K562 (cell line): Measurements from ENCODE around the gene PTPN20. TPM values are rescaled to one million over a fixed set of nuclear protein-coding genes. Genes with fewer than 3 reads are reported as not detected.
A peak's percentile ranks its signal among the peaks of the same experiment; 100 is the strongest.

Experiments
- ATAC-seq: fragments of 200-7000 bp; cut with Tn5 transposase; 3 replicates; pipeline ENCODE4 v1.9.1; 2020; ENCODE audit warnings: moderate library complexity
- BruUV-seq: library from RNA; stranded (reverse); fragments of 400-500 nt; replicated peaks from 2 replicates; lab custom pipeline; 2021; lab: Mats Ljungman, UMichigan
- CTCF ChIA-PET: fragments of 300-600 bp; formaldehyde crosslinking; extraction: SDS; loops from one replicate; lab custom pipeline; 2021; ENCODE audit warnings: low intra/inter-chr PET ratio; lab: Yijun Ruan, JAX
- POLR2A ChIA-PET: fragments of 300-600, 350-650 bp; sonication (Branson Sonifier 250); formaldehyde crosslinking; extraction: SDS; loops from one replicate; lab custom pipeline; 2021; ENCODE audit warnings: antibody characterized with exemption, inconsistent platforms; lab: Yijun Ruan, JAX
- DNase-seq, 4 experiments: peaks; one replicate each; pipeline versions ENCODE4 v3.0.0 to v3.0.0-alpha.2; 2011 to 2018; ENCODE audit warnings: low spot score in 3 of 4, mixed read lengths in 3 of 4; ENCODE audit errors: extremely low read depth in 1 of 4
- FAIRE-seq: peaks from 2 replicates; lab custom pipeline; 2011; peaks lifted over from hg19 to GRCh38; lab: Jason Lieb, UNC
- H2AFZ ChIP-seq: 2 replicates; pipeline ENCODE4 v1.6.0; 2011; ENCODE audit warnings: low read depth, low read length, control low read depth, inconsistent platforms
- H3K27ac ChIP-seq: fragments of 200-600 bp; 3 replicates; pipeline ENCODE4 v1.8.0; 2011; ENCODE audit warnings: low read depth, mild to moderate bottlenecking, control low read depth, inconsistent platforms, low read length, moderate library complexity, mixed read lengths; ENCODE audit errors: extremely low read depth
- H3K27me3 ChIP-seq, 2 experiments: fragments of 300-600 bp in 1 of 2; 2 replicates in 1 of 2; 3 replicates in 1 of 2; pipeline versions ENCODE4 v1.6.0 to v1.8.0; 2011; ENCODE audit warnings: inconsistent platforms in 2 of 2, low read length in 2 of 2, mild to moderate bottlenecking in 1 of 2, mixed read lengths in 1 of 2, moderate library complexity in 1 of 2; ENCODE audit not compliant: control insufficient read depth in 2 of 2, insufficient read depth in 2 of 2
- H3K36me3 ChIP-seq: fragments of 300-600 bp; 3 replicates; pipeline ENCODE4 v1.8.0; 2011; ENCODE audit warnings: mild to moderate bottlenecking, low read length, inconsistent platforms; ENCODE audit not compliant: control insufficient read depth, insufficient read depth
- H3K4me1 ChIP-seq, 2 experiments: fragments of 200-600 bp in 1 of 2; replicated peaks in 1 of 2; 2 replicates in 1 of 2; 3 replicates in 1 of 2; pipeline versions ENCODE4 v1.5.1 to v1.8.0; 2011; ENCODE audit warnings: inconsistent platforms in 2 of 2, low read length in 2 of 2, mild to moderate bottlenecking in 1 of 2, mixed read lengths in 1 of 2, moderate library complexity in 1 of 2; ENCODE audit not compliant: control insufficient read depth in 2 of 2, insufficient read depth in 2 of 2
- H3K4me2 ChIP-seq: 2 replicates; pipeline ENCODE4 v1.6.1; 2011; ENCODE audit warnings: low read length, control low read depth, inconsistent platforms, mixed read lengths; ENCODE audit not compliant: insufficient read depth
- H3K4me3 ChIP-seq: fragments of 200-600 bp; sonication (generic), shearing (Covaris generic); 2 replicates; pipeline ENCODE4 v1.5.1; 2016; ENCODE audit warnings: control low read depth, inconsistent platforms
- H3K79me2 ChIP-seq: fragments of 200-600 bp; 3 replicates; pipeline ENCODE4 v1.8.0; 2011; ENCODE audit warnings: low read length, inconsistent platforms; ENCODE audit not compliant: control insufficient read depth, insufficient read depth
- H3K9ac ChIP-seq, 2 experiments: 2 replicates each; pipeline versions ENCODE4 v1.6.0 to v1.6.1; 2011; ENCODE audit warnings: low read depth in 2 of 2, low read length in 2 of 2, control low read depth in 1 of 2, inconsistent platforms in 1 of 2, mild to moderate bottlenecking in 1 of 2, mixed read lengths in 1 of 2; ENCODE audit not compliant: insufficient read depth in 1 of 2
- H3K9me1 ChIP-seq: one replicate; pipeline ENCODE4 v1.6.0; 2011; ENCODE audit warnings: inconsistent platforms, mild to moderate bottlenecking, low read length, moderate library complexity; ENCODE audit not compliant: control insufficient read depth, insufficient read depth
- H3K9me3 ChIP-seq: replicated peaks from 2 replicates; pipeline ENCODE4 v1.5.1; 2011; ENCODE audit warnings: low read depth, low read length, inconsistent platforms; ENCODE audit not compliant: control insufficient read depth, insufficient read depth
- H4K20me1 ChIP-seq: replicated peaks from 2 replicates; pipeline ENCODE4 v1.6.1; 2011; ENCODE audit warnings: low read length, inconsistent platforms, mixed read lengths; ENCODE audit not compliant: control insufficient read depth, insufficient read depth
- BCOR ChIP-seq: fragments of 450-650 bp; IDR thresholded peaks from 2 replicates; pipeline ENCODE4 v1.6.1; 2016
- FOXK2 ChIP-seq, 2 experiments: fragments of 450-650 bp; IDR thresholded peaks in 1 of 2; conservative IDR thresholded peaks in 1 of 2; 2 replicates each; pipeline ENCODE4 v1.6.1; 2016; ENCODE audit warnings: low read depth in 2 of 2, mild to moderate bottlenecking in 1 of 2
- GTF2F1 ChIP-seq: IDR thresholded peaks from 2 replicates; pipeline ENCODE4 v1.6.1; 2011; ENCODE audit warnings: low read depth, low read length, improper control_type of control experiment
- HNRNPUL1 ChIP-seq: fragments of 200-400 bp; formaldehyde crosslinking; IDR thresholded peaks from 2 replicates; pipeline ENCODE4 v1.6.1; 2017; ENCODE audit warnings: low read length
- HOXB6 ChIP-seq: fragments of 250-450 bp; sonication (Bioruptor Pico); IDR thresholded peaks from 2 replicates; pipeline ENCODE4 v1.5.1; 2022; ENCODE audit warnings: mild to moderate bottlenecking, borderline replicate concordance
- LCOR ChIP-seq: sonication (generic); formaldehyde crosslinking; IDR thresholded peaks from 2 replicates; pipeline ENCODE4 v1.8.0; 2022; ENCODE audit warnings: mild to moderate bottlenecking, missing genetic modification reagents
- MTA1 ChIP-seq: fragments of 450-650 bp; IDR thresholded peaks from 2 replicates; pipeline ENCODE4 v1.6.1; 2017; ENCODE audit warnings: borderline replicate concordance
- NCOA4 ChIP-seq: fragments of 450-650 bp; IDR thresholded peaks from 2 replicates; pipeline ENCODE4 v1.6.1; 2018; ENCODE audit warnings: mild to moderate bottlenecking; ENCODE audit not compliant: partially characterized antibody
- RBM25 ChIP-seq: fragments of 200-400 bp; formaldehyde crosslinking; IDR thresholded peaks from 2 replicates; pipeline ENCODE4 v1.6.1; 2018; ENCODE audit warnings: low read length, low read depth, moderate library complexity; ENCODE audit not compliant: severe bottlenecking
- RCOR1 ChIP-seq, 2 experiments: IDR thresholded peaks; 2 replicates each; pipeline ENCODE4 v1.6.1; 2012; ENCODE audit warnings: low read depth in 2 of 2, low read length in 2 of 2, borderline replicate concordance in 1 of 2, improper control_type of control experiment in 1 of 2
- SAFB2 ChIP-seq: fragments of 200-400 bp; formaldehyde crosslinking; IDR thresholded peaks from 2 replicates; pipeline ENCODE4 v1.6.1; 2018; ENCODE audit warnings: borderline replicate concordance, low read length, low read depth, moderate library complexity; ENCODE audit not compliant: severe bottlenecking
- SMARCA5 ChIP-seq: fragments of 450-650 bp; IDR thresholded peaks from 2 replicates; pipeline ENCODE4 v1.6.1; 2016
- ZFP36 ChIP-seq: fragments of 150-350 bp; IDR thresholded peaks from 2 replicates; pipeline ENCODE4 v1.6.1; 2018; ENCODE audit warnings: low read length, low read depth; ENCODE audit not compliant: partially characterized antibody
- WGBS: fragments of 100-300 bp; shearing (Covaris generic); methylation state at CpG from one replicate; pipeline ENCODE4 v1.1.6; 2016; ENCODE audit warnings: low coverage, mixed read lengths; ENCODE audit not compliant: insufficient coverage; ENCODE audit errors: missing lambda C conversion rate; 5-methylcytosine and 5-hydroxymethylcytosine counted together
- in situ Hi-C: fragments of 300-500 bp; cut with MboI; formaldehyde crosslinking; loops from 4 replicates; pipeline ENCODE4 v1.15.0; 2018; ENCODE audit warnings: inconsistent platforms, mixed read lengths
- intact Hi-C: fragments of 100-400 bp; cut with micrococcal nuclease; formaldehyde crosslinking; loops from 2 replicates; pipeline ENCODE4 v1.14.2; 2022
- polyA plus RNA-seq, 8 experiments: library from polyadenylated mRNA; depleted of rRNA in 4 of 8; stranded (reverse) in 5 of 8; unstranded in 3 of 8; fragments of >200 nt; fragmentation: Nextera tagmentation in 2 of 8; fragmentation: Illumina TruSeq in 1 of 8; extraction: Ambion mirVana in 2 of 8; extraction: Trizol in 1 of 8; gene quantifications; 2 replicates each; pipeline versions ENCODE4 v1.2.1 to v1.2.3, GENCODE V29; 2011 to 2014; ENCODE audit warnings: inconsistent platforms in 1 of 8, missing spikeins in 1 of 8
- total RNA-seq, 7 experiments: library from RNA; depleted of rRNA in 6 of 7; stranded (reverse); fragments of >200 nt in 6 of 7; fragmentation: Illumina TruSeq in 2 of 7; extraction: Trizol in 2 of 7; gene quantifications; 2 replicates each; pipeline versions ENCODE4 v1.2.1 to v1.2.3, GENCODE V29; 2011 to 2021; ENCODE audit warnings: low replicate concordance in 1 of 7

Gene PTPN20
- total and polyA plus RNA-seq, 9 of the 15 experiments (the other 6 are each of a cell fraction or from before 2014, with no cell fraction given) = 0.03 to 0.18 (median 0.10) TPM; not detected in 6

GRCh38 chr10:47025253-47025539, 114.0 kb downstream of the PTPN20 start:
- no peaks in the 10 kb centered on the region for H3K36me3 ChIP-seq
- H4K20me1 ChIP-seq = peaks cover 8% of the 10 kb centered on the region
- DNase-seq (no peak), ATAC-seq (peak; percentile 9; the same call in 1 of the 3 replicates), FAIRE-seq (no peak)
- no peaks in the 10 kb centered on the region for H3K79me2 ChIP-seq
- peak overlapping the region in 1 of 2 experiments; percentile 10; a peak in 1 of 4 replicates for H3K9ac ChIP-seq
- H3K4me1 ChIP-seq = 0 out of 5 replicates have a peak, but pooled peaks cover under 1 to 3% of the 10 kb centered on the region in 2 experiments
- H3K4me2 ChIP-seq = no peak overlapping the region
- H2AFZ ChIP-seq = no peak overlapping the region
- WGBS = 13% methylated on average over 4 of the region's 4 CpGs
- in situ Hi-C loops (no loop called here), intact Hi-C loops (loop anchor here (2.0 kb wide), 2 partner anchors 288 to 316 kb away; no protein-coding TSS in a partner anchor)
- POLR2A ChIA-PET = interaction anchor here (0.6 to 1.0 kb wide), 2 partner anchors 9 to 14 kb away, joined by 3 read pairs; no protein-coding TSS in a partner anchor
- no peak overlapping the region for H3K27ac ChIP-seq
- BruUV-seq = no TSS peak
- peaks cover 0 to 41% of the 10 kb centered on the region in 2 experiments; a peak in 2 of 5 replicates for H3K27me3 ChIP-seq
- no peaks in the 10 kb centered on the region for H3K9me3 ChIP-seq
- TF ChIP-seq HNRNPUL1 = no peak
- 0 out of 2 replicates have a peak, but pooled peaks have one; percentile 41 for TF ChIP-seq SMARCA5
- TF ChIP-seq LCOR (CRISPR knock-in tag) = no peak
- TF ChIP-seq HOXB6 (CRISPR knock-in tag) = no peak
- no peak for TF ChIP-seq FOXK2 (conservative IDR thresholded peaks at IDR 0.05 in 1 of 2, IDR thresholded peaks at IDR 0.05 in 1 of 2; ENCODE audit: low read depth in 2 of 2)
- TF ChIP-seq GTF2F1 = no peak
- TF ChIP-seq BCOR = peak; percentile 78
- peak in 1 of 2 experiments; percentile 16; a peak in 1 of 4 replicates for TF ChIP-seq RCOR1 (IDR thresholded peaks at IDR 0.05; ENCODE audit: borderline replicate concordance in 1 of 2, low read depth in 2 of 2, low read length in 2 of 2)
- TF ChIP-seq NCOA4 = no peak
- TF ChIP-seq RBM25 = peak; percentile 88
- no peak for TF ChIP-seq MTA1
- no peak for TF ChIP-seq SAFB2
- peak; percentile 77 for TF ChIP-seq ZFP36
- peaks cover 2% of the 10 kb centered on the region for H3K9me1 ChIP-seq
- CTCF ChIA-PET = interaction anchor here (2.6 kb wide), 1 partner anchor 315 kb away, joined by 14 read pairs; no protein-coding TSS in a partner anchor
- no peak overlapping the region for H3K4me3 ChIP-seq
